Stimulated activated naive CD8-positive, alpha-beta T cell treated with anti-CD3 and anti-CD28 coated beads, Interleukin-15, amount 100 ng/mL, for 72 hours (primary cell): ENCODE measurements around the gene KRT28.
"Not testable (repeated sequence)": the region's sequence is repeated elsewhere in the genome, so short reads cannot be mapped to it uniquely, and the experiment has no call there.

ENCODE experiments used
- ATAC-seq: fragments of 150-1000 bp; cut with Tn5 transposase; 2 replicates; pipeline ENCODE4 v1.10.0; 2021; ENCODE audit warnings: mild to moderate bottlenecking, moderate library complexity
- DNase-seq, 2 donors: peaks; one replicate each; pipeline ENCODE4 v3.0.0; 2021 to 2022
- H3K27ac Mint-ChIP-seq, 2 donors: one replicate each; pipeline ENCODE4 v1.8.0; 2022; ENCODE audit warnings: mild to moderate bottlenecking in 2 of 2, mixed read lengths in 2 of 2, moderate library complexity in 2 of 2
- H3K27me3 Mint-ChIP-seq: one replicate; pipeline ENCODE4 v1.8.0; 2022; ENCODE audit warnings: mixed read lengths
- H3K4me1 Mint-ChIP-seq: one replicate; pipeline ENCODE4 v1.8.0; 2022; ENCODE audit warnings: mild to moderate bottlenecking, mixed read lengths
- H3K4me3 Mint-ChIP-seq, 2 donors: one replicate each; pipeline ENCODE4 v1.8.0; 2022; ENCODE audit warnings: mild to moderate bottlenecking in 2 of 2, mixed read lengths in 2 of 2, moderate library complexity in 1 of 2
- H3K9me3 Mint-ChIP-seq, 2 donors: one replicate each; pipeline ENCODE4 v1.8.0; 2022; ENCODE audit warnings: mixed read lengths in 2 of 2

Gene KRT28

GRCh38 chr17:40777459-40777858 is 22.3 kb downstream of the KRT28 start:
- peaks cover 51% of the 10 kb centered on the region for H3K27me3 Mint-ChIP-seq
- H3K27ac Mint-ChIP-seq: no peak overlapping the region
- H3K9me3 Mint-ChIP-seq: no peaks in the 10 kb centered on the region
- DNase-seq: no peak
- no peak overlapping the region for H3K4me3 Mint-ChIP-seq
- peaks cover 6% of the 10 kb centered on the region for H3K4me1 Mint-ChIP-seq
- ATAC-seq: no peak

GRCh38 chr17:40775945-40776344 is 23.8 kb downstream of the KRT28 start:
- ATAC-seq (no peak), DNase-seq (no peak)
- Mint-ChIP-seq H3K4me3 (no peak overlapping the region), H3K27me3 (peaks cover 55% of the 10 kb centered on the region), H3K9me3 (no peaks in the 10 kb centered on the region), H3K4me1 (peaks cover 6% of the 10 kb centered on the region), H3K27ac (no peak overlapping the region)

- H3K4me3 Mint-ChIP-seq: no peak within 1 kb of the TSS
- ATAC-seq (no peak), DNase-seq (no peak)
- H3K4me1 Mint-ChIP-seq: no peaks in the 10 kb centered on the region
- H3K27me3 Mint-ChIP-seq: peaks cover 39% of the 10 kb centered on the region
- no peaks in the 10 kb centered on the region for H3K9me3 Mint-ChIP-seq
- H3K27ac Mint-ChIP-seq: no peak within 1 kb of the TSS
Measured at GRCh38 chr17:40772101-40772500, 27.7 kb downstream of the KRT28 start, which contains the start of gene KRT26. Gene KRT26, minus strand, starts transcription at chr17:40772201. Its CDS starts 88 bp downstream, at chr17:40772113.

GRCh38 chr17:40765657-40766056 is 34.1 kb downstream of the KRT28 start:
- Mint-ChIP-seq H3K27me3 (peaks cover 15% of the 10 kb centered on the region), H3K4me1 (no peaks in the 10 kb centered on the region), H3K9me3 (peaks cover 25 to 27% of the 10 kb centered on the region in 2 donors), H3K4me3 (no peak overlapping the region), H3K27ac (no peak overlapping the region)
- DNase-seq (no peak), ATAC-seq (no peak)

GRCh38 chr17:40763752-40764151 is 36.0 kb downstream of the KRT28 start:
- Mint-ChIP-seq H3K9me3 (peaks cover 40 to 45% of the 10 kb centered on the region in 2 donors), H3K4me3 (no peak overlapping the region)

GRCh38 chr17:40760105-40761016 is 39.4 kb downstream of the KRT28 start:
- H3K9me3 Mint-ChIP-seq: peaks cover 45 to 51% of the 10 kb centered on the region in 2 donors
- no peak overlapping the region for H3K4me3 Mint-ChIP-seq
- no peak for DNase-seq
- H3K27me3 Mint-ChIP-seq: peaks cover 7% of the 10 kb centered on the region
- ATAC-seq: no peak
- H3K4me1 Mint-ChIP-seq: no peaks in the 10 kb centered on the region
- no peak overlapping the region for H3K27ac Mint-ChIP-seq

More at GRCh38 chr17:40763752-40764151, 36.0 kb downstream of the KRT28 start:
- H3K27ac Mint-ChIP-seq: no peak overlapping the region
- H3K27me3 Mint-ChIP-seq: peaks cover 7% of the 10 kb centered on the region
- ATAC-seq: no peak
- no peak for DNase-seq
- no peaks in the 10 kb centered on the region for H3K4me1 Mint-ChIP-seq

GRCh38 chr17:40755231-40755630 is 44.5 kb downstream of the KRT28 start, which contains the start of gene KRT25:
Gene KRT25, minus strand, starts transcription at chr17:40755331. Its CDS starts 60 bp downstream, at chr17:40755271.
- DNase-seq: no peak
- Mint-ChIP-seq H3K4me1 (no peaks in the 10 kb centered on the region), H3K27ac (peak within 1 kb of the TSS in 1 of 2 donors; percentile 79), H3K4me3 (no peak within 1 kb of the TSS), H3K27me3 (no peaks in the 10 kb centered on the region), H3K9me3 (peaks cover 13 to 22% of the 10 kb centered on the region in 2 donors)
- ATAC-seq: no peak

- DNase-seq (no peak), ATAC-seq (no peak)
- H3K4me3 Mint-ChIP-seq: no peak overlapping the region
- H3K27ac Mint-ChIP-seq: no peak overlapping the region
- peaks cover 0 to 12% of the 10 kb centered on the region in 2 donors for H3K9me3 Mint-ChIP-seq
- H3K4me1 Mint-ChIP-seq: no peaks in the 10 kb centered on the region
- H3K27me3 Mint-ChIP-seq: peaks cover 11% of the 10 kb centered on the region
Measured at GRCh38 chr17:40753804-40754203, 46.0 kb downstream of the KRT28 start.

- no peaks in the 10 kb centered on the region for H3K9me3 Mint-ChIP-seq
- H3K27me3 Mint-ChIP-seq: peaks cover 21% of the 10 kb centered on the region
- ATAC-seq (no peak), DNase-seq (no peak)
- no peak overlapping the region for H3K27ac Mint-ChIP-seq
- H3K4me3 Mint-ChIP-seq: no peak overlapping the region
- H3K4me1 Mint-ChIP-seq: no peaks in the 10 kb centered on the region
Measured at GRCh38 chr17:40751065-40751464, 48.7 kb downstream of the KRT28 start.

- peaks cover 28% of the 10 kb centered on the region for H3K27me3 Mint-ChIP-seq
- H3K27ac Mint-ChIP-seq: no peak overlapping the region
Measured at GRCh38 chr17:40750391-40750790, 49.4 kb downstream of the KRT28 start.

GRCh38 chr17:40748666-40749065 is 51.1 kb downstream of the KRT28 start:
- not testable (repeated sequence) for ATAC-seq, H3K4me1 Mint-ChIP-seq, H3K9me3 Mint-ChIP-seq, H3K4me3 Mint-ChIP-seq, DNase-seq, H3K27ac Mint-ChIP-seq
- peaks cover 41% of the 10 kb centered on the region for H3K27me3 Mint-ChIP-seq

More at GRCh38 chr17:40750391-40750790, 49.4 kb downstream of the KRT28 start:
- Mint-ChIP-seq H3K4me1 (no peaks in the 10 kb centered on the region), H3K9me3 (no peaks in the 10 kb centered on the region), H3K4me3 (no peak overlapping the region)
- no peak for DNase-seq
- no peak for ATAC-seq
